ENCODE measurements around the gene MUCL1.

DNA sequence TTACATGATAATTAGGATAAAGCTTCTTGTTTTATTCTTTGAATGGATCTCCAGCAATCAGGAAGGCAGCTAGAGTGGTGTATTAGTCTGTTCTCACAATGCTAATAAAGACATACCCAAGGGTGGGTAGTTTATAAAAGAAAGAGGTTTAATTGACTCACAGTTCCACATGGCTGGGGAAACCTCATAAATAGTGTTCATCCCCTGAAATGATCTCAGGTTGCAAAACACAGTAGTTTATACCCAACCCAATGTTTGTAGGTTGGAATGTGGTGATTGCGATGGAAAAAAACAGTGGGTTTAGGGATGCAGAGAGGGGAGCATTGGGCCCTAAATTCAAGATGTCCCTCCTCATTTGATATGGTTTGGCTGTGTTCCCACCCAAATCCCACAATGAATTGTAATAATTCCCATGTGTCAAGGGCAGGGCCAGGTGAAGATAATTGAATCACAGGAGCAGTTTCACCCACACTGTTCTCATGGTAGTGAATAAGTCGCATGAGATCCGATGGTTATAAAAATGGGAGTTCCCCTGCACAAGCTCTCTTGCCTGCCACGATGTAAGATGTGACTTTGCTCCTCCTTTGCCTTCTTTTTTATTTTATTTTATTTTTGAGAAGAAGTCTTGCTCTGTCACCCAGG lies 11.5 kb downstream of the MUCL1 start:
- TF ChIP-seq, protein P1, sequence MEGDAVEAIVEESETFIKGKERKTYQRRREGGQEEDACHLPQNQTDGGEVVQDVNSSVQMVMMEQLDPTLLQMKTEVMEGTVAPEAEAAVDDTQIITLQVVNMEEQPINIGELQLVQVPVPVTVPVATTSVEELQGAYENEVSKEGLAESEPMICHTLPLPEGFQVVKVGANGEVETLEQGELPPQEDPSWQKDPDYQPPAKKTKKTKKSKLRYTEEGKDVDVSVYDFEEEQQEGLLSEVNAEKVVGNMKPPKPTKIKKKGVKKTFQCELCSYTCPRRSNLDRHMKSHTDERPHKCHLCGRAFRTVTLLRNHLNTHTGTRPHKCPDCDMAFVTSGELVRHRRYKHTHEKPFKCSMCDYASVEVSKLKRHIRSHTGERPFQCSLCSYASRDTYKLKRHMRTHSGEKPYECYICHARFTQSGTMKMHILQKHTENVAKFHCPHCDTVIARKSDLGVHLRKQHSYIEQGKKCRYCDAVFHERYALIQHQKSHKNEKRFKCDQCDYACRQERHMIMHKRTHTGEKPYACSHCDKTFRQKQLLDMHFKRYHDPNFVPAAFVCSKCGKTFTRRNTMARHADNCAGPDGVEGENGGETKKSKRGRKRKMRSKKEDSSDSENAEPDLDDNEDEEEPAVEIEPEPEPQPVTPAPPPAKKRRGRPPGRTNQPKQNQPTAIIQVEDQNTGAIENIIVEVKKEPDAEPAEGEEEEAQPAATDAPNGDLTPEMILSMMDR (IDR thresholded peaks at IDR 0.05) = no peak
- no peak for TF ChIP-seq POLR2AphosphoS5 (IDR thresholded peaks at IDR 0.05; ENCODE audit: insufficient read depth in 1 of 2, low read depth in 1 of 2)
- no peak for TF ChIP-seq POLR2A (IDR thresholded peaks at IDR 0.05)
